Measurements from ENCODE around the gene C22orf15.

C22orf15 gene

DNA sequence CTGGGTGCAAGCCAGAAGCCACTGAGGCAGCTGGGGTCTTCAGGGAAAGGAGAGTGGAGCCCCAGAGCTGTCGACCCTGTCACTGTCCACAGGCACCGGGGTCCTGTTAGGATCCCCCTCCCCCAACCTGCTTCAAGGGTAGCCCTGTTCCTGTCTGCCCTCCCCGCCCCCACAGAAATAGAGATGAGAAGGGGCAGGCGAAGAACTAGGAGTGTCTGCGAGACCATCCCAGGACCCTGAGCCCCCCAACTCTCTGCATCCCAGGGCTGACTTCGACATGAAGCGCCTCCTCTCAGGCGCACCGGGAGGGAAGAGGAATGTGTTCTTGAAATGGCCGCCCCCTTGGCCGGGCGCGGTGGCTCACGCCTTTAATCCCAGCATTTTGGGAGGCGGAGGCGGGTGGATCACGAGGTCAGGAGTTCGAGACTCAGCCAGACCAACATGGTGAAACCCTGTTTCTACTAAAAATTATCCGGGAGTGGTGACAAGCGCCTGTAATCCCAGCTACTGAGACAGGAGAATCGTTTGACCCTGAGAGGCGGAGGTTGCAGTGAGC, 11.3 kb upstream of the C22orf15 start:
- no peak for DNase-seq

DNA sequence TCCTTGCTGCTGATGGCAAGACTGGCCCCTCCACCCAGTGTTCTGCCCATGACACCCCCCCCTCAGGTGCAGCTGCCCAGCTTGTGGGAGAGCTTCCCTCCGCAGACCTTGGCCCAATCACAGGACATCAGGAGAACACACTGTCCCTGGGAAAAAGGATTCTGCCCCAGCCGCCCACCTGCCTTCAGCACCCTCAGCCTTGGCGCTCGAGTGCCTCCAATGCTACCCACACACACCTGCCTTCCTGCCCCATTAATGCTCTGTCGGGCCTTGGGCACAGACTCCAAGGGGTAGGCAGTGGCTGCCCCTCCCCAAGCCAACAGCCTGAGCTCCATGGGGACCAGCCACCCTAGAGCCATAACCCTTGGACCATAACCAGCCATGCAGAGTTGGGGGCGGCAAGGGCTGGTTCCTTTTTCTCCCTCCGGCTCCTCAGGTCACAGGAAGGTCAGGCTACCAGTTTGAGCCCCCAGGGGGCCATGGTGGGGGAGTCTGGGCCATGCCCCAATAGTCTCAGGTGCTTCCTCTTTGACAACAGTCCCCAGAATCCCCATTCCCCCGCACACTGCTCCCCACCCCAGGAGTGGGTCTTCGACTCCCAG, 10.6 kb upstream of the C22orf15 start:
- no peak for DNase-seq

DNA sequence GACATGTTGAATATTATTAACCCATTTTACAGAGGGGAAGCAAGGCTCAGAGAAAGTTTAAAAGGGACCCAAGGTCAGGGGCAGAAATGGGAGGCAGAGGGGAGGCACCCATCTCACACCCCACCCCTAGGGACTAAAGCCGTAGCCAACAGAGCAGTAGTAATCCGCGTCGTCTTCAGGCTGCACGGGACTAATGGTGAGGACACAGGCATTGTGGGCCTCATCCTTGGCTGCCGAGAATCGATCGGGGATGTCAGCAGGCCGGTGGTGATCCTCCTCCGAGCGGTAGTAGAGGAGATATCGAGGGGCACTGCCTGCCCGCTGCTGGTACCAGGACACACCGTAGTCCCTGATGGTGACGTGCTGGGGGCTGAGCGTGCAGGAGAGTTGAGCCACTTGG, 10.0 kb upstream of the C22orf15 start:
- no peak for DNase-seq

GRCh38 chr22:23753385-23753784, 9.4 kb upstream of the C22orf15 start:
- no peak for DNase-seq

- DNase-seq: no peak
These were observed 8.4 kb upstream of the C22orf15 start, which contains the start of gene VPREB3 for GRCh38 chr22:23754220-23754919. Gene VPREB3 (minus strand): TSS chr22:23754425. CDS start chr22:23754363, 62 bp downstream.

GRCh38 chr22:23754980-23755636, 7.7 kb upstream of the C22orf15 start:
- no peak for DNase-seq

DNA sequence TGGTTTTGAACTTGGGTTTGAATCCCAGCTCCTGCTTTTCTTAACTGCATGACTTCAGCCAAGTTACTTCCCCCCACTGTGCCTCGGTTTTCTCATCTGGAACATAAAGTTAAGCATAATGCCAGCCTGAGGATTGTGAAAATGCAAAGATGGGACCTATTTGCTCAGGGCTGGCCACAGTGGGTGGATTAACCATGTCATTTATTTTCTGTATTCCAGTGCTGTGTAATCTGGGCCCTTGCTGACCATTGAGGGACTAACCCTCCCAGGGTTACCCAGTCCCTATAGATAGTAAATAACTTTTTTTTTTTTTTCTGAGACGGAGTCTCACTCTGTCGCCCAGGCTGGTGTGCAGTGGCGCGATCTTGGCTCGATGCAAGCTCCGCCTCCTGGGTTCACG, 7.1 kb upstream of the C22orf15 start:
- no peak for DNase-seq

DNA sequence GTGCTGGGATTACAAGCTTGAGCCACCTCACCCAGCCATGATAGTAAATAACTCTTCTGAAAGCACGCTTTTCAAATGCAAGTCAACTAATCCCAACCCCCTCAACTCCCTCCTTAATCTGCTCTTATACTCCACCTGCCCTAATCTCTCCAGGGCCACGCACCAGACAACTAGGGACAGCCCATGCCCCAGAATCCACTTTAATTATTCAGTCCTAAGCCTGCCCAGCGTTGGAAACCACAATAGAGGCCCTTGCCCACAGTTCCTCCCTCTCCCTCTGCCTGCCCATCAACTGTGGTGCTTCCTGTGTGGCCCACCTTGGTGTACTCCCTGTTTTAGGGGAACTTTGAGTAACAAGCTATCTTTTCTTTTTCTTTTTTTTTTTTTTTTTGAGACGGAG, 5.9 kb upstream of the C22orf15 start:
- no peak for DNase-seq

GRCh38 chr22:23759566-23759965, 3.2 kb upstream of the C22orf15 start:
- DNase-seq: no peak

DNA sequence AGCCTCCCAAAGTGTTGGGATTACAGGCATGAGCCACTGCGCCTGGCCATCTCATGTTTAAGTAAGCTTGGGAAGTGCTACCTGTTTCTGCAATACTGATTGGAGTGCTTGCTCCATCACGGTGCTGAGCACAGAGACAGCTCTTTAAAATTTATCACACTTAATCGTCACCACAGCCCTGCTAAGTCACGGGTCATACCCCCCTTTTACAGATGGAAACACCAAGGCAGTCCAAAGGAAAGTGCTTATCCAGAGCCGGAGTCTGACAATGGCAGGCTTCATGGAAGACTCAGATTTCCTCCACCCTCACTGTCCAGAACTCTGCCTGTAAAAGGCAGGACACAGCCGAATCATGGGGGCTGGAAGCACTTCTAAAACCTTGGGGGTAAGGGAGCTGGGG, 2.7 kb upstream of the C22orf15 start:
- DNase-seq: no peak

- DNase-seq: peak; percentile 82
These were observed 772 bp downstream of the C22orf15 start for GRCh38 chr22:23763579-23763945.

GRCh38 chr22:23763954-23764353, 1.2 kb downstream of the C22orf15 start:
- DNase-seq: no peak

DNA sequence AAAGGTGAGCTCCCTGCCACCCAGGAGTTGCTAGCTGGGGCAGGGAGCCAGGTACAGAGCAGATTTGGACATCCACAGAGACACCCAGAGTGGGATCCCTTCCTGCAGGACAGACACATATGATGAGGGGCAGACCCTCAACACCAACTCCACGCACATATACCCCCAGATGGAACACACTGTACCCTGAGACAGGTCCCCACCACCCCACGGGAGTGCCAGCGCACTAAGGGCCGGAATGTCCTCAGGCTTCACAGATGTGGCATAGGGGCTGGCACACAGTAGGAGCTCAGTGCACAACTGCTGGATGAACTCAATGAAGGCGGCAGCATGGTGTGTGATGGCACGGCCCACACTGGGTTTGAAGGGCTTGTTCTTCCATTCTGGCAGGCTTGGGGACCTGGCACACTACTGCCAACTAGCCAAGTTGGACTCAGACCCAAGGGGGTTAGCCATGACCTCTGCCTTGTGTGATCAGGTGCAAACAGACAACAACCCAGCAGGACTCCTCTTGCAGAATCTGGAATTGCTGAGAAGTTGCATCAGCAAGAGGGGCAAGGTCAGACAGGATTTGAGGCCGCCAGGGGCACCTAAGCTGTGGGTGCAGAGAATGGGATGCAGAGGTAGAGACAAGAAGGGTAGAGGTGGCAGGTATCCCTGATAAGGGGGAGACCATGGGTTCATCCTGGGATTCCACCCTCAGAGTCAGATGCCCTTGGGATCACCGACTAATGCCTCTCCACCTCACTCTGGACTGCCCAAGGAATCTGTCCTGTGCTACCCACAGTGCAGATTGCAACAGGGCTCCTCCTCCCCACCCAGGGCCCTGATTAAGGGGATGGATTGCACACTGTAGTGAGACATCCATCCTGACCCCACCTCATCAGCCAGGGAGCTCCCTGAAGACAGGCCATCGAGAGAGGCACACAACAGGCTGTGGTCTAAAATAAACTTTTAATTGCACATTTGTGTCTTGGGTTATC, 2.4 kb downstream of the C22orf15 start:
- no peak for DNase-seq

GRCh38 chr22:23767303-23767672, 4.5 kb downstream of the C22orf15 start:
- DNase-seq: no peak

DNA sequence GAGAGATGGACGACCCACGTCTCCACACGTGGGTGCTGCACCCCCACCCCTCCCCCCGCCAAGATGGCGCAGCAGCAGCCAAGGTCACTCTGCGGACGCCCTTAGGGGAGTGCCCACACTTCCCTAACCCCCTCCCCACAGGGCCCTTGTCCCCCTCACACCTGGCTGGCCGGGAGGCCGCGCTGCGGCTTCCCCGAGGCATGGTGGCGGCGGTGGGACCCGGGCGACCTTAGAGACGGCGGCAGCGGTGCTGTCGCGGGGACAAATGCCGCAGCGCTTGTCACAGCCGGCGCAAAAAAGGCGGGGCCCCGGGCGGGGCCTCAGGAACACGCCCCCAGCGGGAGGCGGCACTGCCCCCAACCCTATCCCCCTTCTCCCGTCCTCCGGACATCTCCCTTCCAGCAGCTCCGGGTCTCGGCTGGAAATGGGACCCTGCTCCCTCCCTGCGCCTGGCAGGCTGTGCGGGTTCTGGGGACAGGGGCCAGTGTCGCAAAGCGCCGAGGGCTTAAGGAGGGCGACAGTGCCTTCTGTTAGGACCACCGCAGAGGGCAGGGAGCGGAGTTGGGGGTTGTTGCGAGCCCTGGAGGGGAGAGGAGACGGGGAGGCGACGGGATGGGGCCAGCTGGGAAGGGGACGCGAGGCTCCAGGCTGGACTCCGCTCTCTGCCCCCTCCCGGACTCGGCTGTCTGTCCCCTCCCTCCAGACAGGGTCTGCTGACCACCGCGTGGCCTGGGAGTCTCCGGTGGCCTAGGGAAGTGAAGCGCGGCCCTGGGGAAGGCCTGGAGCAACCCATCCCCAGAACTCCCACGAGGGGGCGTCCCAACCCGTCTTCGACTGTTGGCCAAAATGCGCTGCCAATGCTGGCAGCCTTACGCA, 5.1 kb downstream of the C22orf15 start, which contains the start of gene CHCHD10:
CHCHD10 (minus strand) TSS at position 300 of the 876 bp plus-strand sequence; CDS start at position 202, 98 bp downstream.
- DNase-seq: peak; percentile 92

- DNase-seq: no peak
These were observed 6.7 kb downstream of the C22orf15 start for GRCh38 chr22:23769321-23769965.

GRCh38 chr22:23772315-23772648, 9.5 kb downstream of the C22orf15 start:
- no peak for DNase-seq

GRCh38 chr22:23772649-23773473, 10.1 kb downstream of the C22orf15 start, which contains the start of gene MMP11:
Gene MMP11 (plus strand): TSS chr22:23772849. CDS start chr22:23772871, 22 bp downstream.
- DNase-seq: peak; percentile 82

- DNase-seq: no peak
These were observed 10.8 kb downstream of the C22orf15 start for GRCh38 chr22:23773483-23774113.

Measured in activated effector memory CD4-positive, alpha-beta T cell treated with anti-CD3 and anti-CD28 coated beads, Interleukin-2, amount 50 U/mL, for 16 hours (primary cell).